GM12875 (cell line): ENCODE data around the gene FXN.

Experiments
- H3K4me3 ChIP-seq: one replicate; pipeline ENCODE4 v1.5.1; 2011; ENCODE audit warnings: low read depth, low read length, control low read depth
- TF ChIP-seq, protein P1 (sequence below): IDR thresholded peaks from 2 replicates; pipeline ENCODE4 v1.5.1; 2011; ENCODE audit warnings: low read depth, mild to moderate bottlenecking, control low read depth, inconsistent platforms, low read length, moderate library complexity, borderline replicate concordance; ENCODE audit not compliant: insufficient read depth

FXN gene

DNA sequence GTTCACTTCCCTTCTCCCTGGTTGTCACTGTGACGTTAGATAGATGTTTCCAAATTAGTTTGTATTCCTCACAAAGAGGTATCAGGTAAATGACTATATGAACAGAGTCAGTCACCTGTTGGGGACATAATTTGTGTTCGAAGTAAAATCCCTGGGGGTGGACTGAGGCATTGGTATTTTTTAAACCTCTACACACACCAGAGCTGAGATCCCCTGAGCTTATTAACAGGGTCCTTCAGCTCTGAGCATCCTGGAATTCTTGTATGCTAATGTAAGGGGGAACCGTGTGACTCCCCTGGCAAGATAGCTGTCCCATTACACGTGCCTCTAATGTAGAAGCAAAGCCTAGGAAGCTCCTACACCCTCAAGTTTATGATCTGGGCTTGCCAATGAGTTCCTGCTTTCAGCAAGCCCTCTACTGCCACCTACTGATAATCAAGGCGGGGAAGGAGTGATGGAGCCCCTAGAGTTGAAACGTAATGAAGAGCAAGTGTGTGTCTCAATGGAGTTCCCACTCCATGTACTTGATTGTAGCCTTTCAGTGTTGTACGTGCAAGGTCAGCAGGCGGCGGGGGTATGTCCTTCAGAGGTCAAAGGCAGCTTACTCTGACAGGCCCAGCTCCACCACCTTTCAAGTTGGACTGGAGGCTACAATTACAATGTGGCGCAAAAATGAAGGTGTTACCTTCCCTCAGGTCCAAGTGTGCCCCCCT lies 36.0 kb upstream of the FXN start:
- H3K4me3 ChIP-seq: no peak overlapping the region
- TF ChIP-seq, protein P1, sequence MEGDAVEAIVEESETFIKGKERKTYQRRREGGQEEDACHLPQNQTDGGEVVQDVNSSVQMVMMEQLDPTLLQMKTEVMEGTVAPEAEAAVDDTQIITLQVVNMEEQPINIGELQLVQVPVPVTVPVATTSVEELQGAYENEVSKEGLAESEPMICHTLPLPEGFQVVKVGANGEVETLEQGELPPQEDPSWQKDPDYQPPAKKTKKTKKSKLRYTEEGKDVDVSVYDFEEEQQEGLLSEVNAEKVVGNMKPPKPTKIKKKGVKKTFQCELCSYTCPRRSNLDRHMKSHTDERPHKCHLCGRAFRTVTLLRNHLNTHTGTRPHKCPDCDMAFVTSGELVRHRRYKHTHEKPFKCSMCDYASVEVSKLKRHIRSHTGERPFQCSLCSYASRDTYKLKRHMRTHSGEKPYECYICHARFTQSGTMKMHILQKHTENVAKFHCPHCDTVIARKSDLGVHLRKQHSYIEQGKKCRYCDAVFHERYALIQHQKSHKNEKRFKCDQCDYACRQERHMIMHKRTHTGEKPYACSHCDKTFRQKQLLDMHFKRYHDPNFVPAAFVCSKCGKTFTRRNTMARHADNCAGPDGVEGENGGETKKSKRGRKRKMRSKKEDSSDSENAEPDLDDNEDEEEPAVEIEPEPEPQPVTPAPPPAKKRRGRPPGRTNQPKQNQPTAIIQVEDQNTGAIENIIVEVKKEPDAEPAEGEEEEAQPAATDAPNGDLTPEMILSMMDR: peak; percentile 80

DNA sequence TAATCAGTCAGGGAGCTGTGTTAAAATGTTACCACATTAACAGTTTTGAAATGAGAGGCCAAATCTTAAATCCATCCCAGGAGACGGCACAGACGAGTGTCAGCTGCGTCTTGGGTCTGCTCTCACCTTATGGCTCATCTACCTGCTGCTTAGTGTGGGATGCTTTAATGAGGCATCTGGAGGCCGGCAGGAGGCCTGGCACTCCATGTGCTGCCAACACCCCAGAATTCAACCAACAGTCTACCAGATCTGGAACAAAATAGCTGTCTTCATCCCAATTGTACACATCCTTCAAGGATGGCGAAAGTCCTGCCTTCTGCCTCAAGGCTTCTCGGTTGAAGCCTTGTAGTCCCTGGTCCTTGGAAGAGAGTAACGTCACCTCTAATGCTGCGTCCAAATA lies 33.6 kb upstream of the FXN start:
- H3K4me3 ChIP-seq: no peak overlapping the region
- TF ChIP-seq, protein P1: no peak

DNA sequence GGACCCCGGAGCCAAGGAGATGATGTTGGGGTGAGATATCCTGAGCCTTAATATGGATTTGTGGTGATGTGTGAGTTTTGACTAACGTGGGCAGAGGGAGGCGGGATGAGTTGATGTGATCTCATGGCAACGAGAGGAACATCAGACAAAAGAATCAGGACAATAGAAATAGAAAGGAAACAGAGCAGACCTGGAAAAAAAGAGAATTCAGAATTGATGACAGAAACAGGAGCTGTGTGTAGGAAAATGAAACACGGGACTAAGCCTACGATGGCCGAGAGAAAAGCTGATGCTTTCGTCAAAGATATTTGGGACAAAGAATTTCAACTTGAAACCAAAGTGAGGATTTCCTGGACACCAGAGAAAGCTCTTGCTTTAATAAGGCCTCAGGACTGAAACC lies 32.5 kb upstream of the FXN start:
- TF ChIP-seq, protein P1: no peak
- H3K4me3 ChIP-seq: no peak overlapping the region

DNA sequence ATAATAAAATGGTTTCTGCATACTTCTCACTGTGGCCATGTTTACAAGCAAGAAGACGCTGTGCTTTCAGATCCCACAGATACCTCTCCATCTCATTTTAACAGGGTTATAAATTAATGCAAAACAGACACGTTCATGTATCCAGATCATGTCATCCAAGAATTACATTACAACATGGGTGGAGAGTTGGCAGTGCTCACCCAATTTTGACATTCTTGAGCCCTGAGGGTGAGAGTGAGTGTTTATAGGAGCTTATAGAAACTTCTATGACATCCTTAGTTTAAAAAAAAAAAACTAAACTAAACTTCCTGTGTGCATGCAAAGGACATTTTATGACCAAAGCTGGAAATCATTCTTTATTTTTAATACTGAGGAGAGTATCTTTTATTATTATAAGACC lies 30.7 kb upstream of the FXN start:
- TF ChIP-seq, protein P1: no peak
- no peak overlapping the region for H3K4me3 ChIP-seq

DNA sequence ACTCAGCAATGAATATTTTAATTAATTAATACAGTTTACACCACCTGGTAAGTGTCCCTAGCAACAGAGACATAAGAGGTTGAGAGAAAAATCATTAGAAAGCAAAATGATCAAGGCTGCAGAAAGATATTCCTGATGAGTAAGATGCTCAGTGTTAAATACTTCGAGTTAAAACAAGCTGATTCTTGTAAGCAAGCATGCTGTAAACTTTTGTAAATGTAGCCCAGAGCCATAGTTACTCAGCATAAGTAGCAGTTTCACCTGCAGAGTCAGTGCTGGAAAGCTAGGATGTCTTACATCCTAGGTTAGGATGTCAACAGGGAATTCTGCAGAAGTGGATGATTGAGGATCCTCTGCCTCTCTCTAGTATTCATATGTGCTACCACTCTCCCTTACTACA lies 25.8 kb upstream of the FXN start:
- no peak overlapping the region for H3K4me3 ChIP-seq
- TF ChIP-seq, protein P1: no peak

DNA sequence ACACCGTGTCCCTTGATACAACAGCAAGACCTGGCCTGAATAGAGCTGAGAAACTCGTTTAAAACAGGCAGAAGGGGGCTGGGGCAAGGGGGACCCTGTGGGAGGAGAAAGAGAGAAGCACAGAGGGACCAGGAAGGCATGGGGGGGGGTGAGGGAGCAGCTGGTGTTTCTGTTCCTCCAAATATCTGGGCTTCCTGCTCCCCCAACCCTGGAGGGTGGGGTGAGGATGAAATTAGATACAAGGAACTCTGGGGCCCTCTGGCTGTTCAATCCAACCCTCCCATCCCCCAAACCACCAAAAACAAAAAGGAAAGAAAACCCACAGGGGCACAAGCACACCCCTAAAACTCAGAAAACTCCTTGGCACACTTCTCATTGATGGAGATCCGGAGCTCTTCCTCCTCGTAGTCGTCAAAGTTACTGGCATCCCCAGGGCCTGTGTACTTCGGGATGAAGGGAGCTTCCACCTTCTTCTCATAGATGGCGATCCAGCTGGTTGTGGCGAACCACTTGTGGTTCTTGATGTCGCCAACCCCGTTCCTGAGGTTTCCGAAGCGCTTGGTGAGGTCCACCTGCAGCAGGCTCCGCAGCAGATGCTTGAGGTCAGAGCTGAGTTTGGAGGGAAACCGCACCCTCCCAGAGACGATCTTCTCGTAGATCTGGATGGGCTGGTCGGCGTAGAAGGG lies 22.7 kb upstream of the FXN start:
- H3K4me3 ChIP-seq: no peak overlapping the region
- TF ChIP-seq, protein P1: no peak

DNA sequence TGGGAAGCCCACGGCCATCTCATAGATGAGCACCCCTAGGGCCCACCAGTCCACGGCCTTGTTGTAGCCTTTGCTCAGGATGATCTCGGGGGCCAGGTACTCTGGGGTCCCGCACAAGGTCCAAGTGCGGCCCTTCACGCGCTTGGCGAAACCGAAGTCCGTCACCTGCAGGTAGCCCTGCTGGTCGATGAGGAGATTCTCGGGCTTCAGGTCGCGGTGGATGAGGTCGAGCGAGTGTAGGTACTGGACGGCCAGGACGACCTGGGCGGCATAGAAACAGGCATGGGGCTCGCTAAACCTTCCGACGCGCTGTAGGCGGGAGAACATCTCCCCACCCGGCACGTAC lies 22.2 kb upstream of the FXN start:
- no peak overlapping the region for H3K4me3 ChIP-seq
- TF ChIP-seq, protein P1: no peak
